ENCODE results near the gene GEMIN4. TPM values are rescaled to one million over a fixed set of nuclear protein-coding genes. Genes with fewer than 3 reads are reported as not detected.

GEMIN4 gene
- total and polyA plus RNA-seq, 4 donors, result 2.8 to 7.0 (median 5.9) TPM

DNA sequence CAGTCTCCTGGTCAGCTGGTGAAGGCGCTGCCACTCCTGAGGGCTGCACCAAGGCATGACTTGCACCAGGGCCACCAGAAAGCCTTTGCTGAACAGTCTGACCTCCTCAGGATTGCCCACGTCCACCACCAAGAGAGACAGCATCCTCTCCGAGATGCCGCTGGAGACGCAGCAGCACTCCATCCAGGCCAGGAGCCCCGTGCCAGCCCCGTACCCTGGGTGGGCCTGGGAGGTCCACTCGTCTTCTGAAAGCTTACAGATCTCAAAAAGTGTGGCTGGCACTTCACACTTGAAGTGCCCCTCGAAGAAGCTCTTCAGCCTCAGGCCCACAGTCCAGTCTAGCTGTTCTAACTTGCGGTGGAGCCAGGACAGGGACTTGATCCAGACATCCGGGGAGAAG lies 6.7 kb downstream of the GEMIN4 start:
- no peak for DNase-seq (ENCODE audit: low spot score)
- WGBS, result 96% methylated on average over 11 of the region's 11 CpGs
- Histone ChIP-seq H3K27ac (ENCODE audit: low read depth in 1 of 2, low read length in 2 of 2) (no peak overlapping the region), H3K9ac (ENCODE audit: low read depth in 1 of 2, low read length in 2 of 2) (no peak overlapping the region), H3K27me3 (ENCODE audit: control insufficient read depth in 4 of 4, insufficient read depth in 4 of 4, low read length in 3 of 4) (no peaks in the 10 kb centered on the region), H3K9me3 (ENCODE audit: control insufficient read depth in 4 of 4, low read length in 3 of 4) (no peaks in the 10 kb centered on the region), H3K4me3 (ENCODE audit: low read depth in 1 of 3, low read length in 3 of 3) (no peak overlapping the region), H3K36me3 (ENCODE audit: control insufficient read depth in 4 of 4, insufficient read depth in 3 of 4, low read depth in 1 of 4, low read length in 3 of 4) (peaks cover 3 to 43% (median 21%) of the 10 kb centered on the region in 4 donors), H3K4me1 (ENCODE audit: control insufficient read depth in 4 of 4, insufficient read depth in 4 of 4, low read length in 3 of 4) (peaks cover 0 to under 1% (median 0%) of the 10 kb centered on the region in 4 donors)
- TF ChIP-seq YY1 (IDR thresholded peaks at IDR 0.05) (no peak), HNF4G (IDR thresholded peaks at IDR 0.05) (no peak), JUND (IDR thresholded peaks at IDR 0.05) (no peak), NR2F2 (IDR thresholded peaks at IDR 0.05) (no peak), EGR1 (IDR thresholded peaks at IDR 0.05; ENCODE audit: low read depth in 2 of 2) (no peak), SP1 (IDR thresholded peaks at IDR 0.05) (no peak), FOXA1 (IDR thresholded peaks at IDR 0.05) (no peak), FOXA2 (IDR thresholded peaks at IDR 0.05) (no peak), RXRA (IDR thresholded peaks at IDR 0.05) (no peak), HNF4A (conservative IDR thresholded peaks at IDR 0.05) (no peak), TAF1 (conservative IDR thresholded peaks at IDR 0.05) (no peak), GABPA (IDR thresholded peaks at IDR 0.05 in 1 of 2, conservative IDR thresholded peaks at IDR 0.05 in 1 of 2) (no peak), RAD21 (IDR thresholded peaks at IDR 0.05) (no peak)
- TF ChIP-seq, protein P1, sequence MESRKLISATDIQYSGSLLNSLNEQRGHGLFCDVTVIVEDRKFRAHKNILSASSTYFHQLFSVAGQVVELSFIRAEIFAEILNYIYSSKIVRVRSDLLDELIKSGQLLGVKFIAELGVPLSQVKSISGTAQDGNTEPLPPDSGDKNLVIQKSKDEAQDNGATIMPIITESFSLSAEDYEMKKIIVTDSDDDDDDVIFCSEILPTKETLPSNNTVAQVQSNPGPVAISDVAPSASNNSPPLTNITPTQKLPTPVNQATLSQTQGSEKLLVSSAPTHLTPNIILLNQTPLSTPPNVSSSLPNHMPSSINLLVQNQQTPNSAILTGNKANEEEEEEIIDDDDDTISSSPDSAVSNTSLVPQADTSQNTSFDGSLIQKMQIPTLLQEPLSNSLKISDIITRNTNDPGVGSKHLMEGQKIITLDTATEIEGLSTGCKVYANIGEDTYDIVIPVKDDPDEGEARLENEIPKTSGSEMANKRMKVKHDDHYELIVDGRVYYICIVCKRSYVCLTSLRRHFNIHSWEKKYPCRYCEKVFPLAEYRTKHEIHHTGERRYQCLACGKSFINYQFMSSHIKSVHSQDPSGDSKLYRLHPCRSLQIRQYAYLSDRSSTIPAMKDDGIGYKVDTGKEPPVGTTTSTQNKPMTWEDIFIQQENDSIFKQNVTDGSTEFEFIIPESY (IDR thresholded peaks at IDR 0.05), result no peak
- TF ChIP-seq, protein P2, sequence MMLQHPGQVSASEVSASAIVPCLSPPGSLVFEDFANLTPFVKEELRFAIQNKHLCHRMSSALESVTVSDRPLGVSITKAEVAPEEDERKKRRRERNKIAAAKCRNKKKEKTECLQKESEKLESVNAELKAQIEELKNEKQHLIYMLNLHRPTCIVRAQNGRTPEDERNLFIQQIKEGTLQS (IDR thresholded peaks at IDR 0.05), result no peak
- TF ChIP-seq, protein P3, sequence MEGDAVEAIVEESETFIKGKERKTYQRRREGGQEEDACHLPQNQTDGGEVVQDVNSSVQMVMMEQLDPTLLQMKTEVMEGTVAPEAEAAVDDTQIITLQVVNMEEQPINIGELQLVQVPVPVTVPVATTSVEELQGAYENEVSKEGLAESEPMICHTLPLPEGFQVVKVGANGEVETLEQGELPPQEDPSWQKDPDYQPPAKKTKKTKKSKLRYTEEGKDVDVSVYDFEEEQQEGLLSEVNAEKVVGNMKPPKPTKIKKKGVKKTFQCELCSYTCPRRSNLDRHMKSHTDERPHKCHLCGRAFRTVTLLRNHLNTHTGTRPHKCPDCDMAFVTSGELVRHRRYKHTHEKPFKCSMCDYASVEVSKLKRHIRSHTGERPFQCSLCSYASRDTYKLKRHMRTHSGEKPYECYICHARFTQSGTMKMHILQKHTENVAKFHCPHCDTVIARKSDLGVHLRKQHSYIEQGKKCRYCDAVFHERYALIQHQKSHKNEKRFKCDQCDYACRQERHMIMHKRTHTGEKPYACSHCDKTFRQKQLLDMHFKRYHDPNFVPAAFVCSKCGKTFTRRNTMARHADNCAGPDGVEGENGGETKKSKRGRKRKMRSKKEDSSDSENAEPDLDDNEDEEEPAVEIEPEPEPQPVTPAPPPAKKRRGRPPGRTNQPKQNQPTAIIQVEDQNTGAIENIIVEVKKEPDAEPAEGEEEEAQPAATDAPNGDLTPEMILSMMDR (IDR thresholded peaks at IDR 0.05; ENCODE audit: low read depth, low read length, missing input control), result no peak
- TF ChIP-seq, protein P4, sequence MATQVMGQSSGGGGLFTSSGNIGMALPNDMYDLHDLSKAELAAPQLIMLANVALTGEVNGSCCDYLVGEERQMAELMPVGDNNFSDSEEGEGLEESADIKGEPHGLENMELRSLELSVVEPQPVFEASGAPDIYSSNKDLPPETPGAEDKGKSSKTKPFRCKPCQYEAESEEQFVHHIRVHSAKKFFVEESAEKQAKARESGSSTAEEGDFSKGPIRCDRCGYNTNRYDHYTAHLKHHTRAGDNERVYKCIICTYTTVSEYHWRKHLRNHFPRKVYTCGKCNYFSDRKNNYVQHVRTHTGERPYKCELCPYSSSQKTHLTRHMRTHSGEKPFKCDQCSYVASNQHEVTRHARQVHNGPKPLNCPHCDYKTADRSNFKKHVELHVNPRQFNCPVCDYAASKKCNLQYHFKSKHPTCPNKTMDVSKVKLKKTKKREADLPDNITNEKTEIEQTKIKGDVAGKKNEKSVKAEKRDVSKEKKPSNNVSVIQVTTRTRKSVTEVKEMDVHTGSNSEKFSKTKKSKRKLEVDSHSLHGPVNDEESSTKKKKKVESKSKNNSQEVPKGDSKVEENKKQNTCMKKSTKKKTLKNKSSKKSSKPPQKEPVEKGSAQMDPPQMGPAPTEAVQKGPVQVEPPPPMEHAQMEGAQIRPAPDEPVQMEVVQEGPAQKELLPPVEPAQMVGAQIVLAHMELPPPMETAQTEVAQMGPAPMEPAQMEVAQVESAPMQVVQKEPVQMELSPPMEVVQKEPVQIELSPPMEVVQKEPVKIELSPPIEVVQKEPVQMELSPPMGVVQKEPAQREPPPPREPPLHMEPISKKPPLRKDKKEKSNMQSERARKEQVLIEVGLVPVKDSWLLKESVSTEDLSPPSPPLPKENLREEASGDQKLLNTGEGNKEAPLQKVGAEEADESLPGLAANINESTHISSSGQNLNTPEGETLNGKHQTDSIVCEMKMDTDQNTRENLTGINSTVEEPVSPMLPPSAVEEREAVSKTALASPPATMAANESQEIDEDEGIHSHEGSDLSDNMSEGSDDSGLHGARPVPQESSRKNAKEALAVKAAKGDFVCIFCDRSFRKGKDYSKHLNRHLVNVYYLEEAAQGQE (IDR thresholded peaks at IDR 0.05), result no peak

DNA sequence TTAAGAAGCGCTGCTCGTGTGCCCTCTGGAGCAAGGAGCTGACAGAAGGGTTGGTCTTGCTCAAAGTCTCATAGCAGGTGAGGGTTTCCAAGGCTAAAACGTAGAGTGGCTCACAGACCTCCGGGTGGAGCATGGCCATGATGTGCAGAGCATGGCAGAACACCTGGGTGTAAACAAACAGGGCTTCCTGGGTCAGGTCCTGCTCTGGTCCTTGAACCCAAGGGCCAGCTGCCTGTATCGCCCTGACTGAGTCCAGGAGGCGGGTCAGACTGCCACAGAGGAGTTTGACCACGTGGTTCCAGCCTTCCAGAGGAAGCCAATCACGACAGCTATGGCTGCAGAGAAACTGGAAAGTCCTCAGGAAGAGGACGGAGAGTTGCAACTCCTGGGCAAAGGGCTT lies 7.1 kb downstream of the GEMIN4 start:
- H3K27me3 ChIP-seq (ENCODE audit: control insufficient read depth in 4 of 4, insufficient read depth in 4 of 4, low read length in 3 of 4), result no peaks in the 10 kb centered on the region
- no peak overlapping the region for H3K27ac ChIP-seq (ENCODE audit: low read depth in 1 of 2, low read length in 2 of 2)
- no peak for DNase-seq (ENCODE audit: low spot score)
- 74% methylated on average over 9 of the region's 9 CpGs for WGBS
- H3K4me3 ChIP-seq (ENCODE audit: low read depth in 1 of 3, low read length in 3 of 3), result no peak overlapping the region
- no peaks in the 10 kb centered on the region for H3K9me3 ChIP-seq (ENCODE audit: control insufficient read depth in 4 of 4, low read length in 3 of 4)
- H3K4me1 ChIP-seq (ENCODE audit: control insufficient read depth in 4 of 4, insufficient read depth in 4 of 4, low read length in 3 of 4), result no peaks in the 10 kb centered on the region
- H3K9ac ChIP-seq (ENCODE audit: low read depth in 1 of 2, low read length in 2 of 2), result no peak overlapping the region
- H3K36me3 ChIP-seq (ENCODE audit: control insufficient read depth in 4 of 4, insufficient read depth in 3 of 4, low read depth in 1 of 4, low read length in 3 of 4), result peaks cover 3 to 45% (median 21%) of the 10 kb centered on the region in 4 donors
- TF ChIP-seq JUND (IDR thresholded peaks at IDR 0.05) (no peak), FOXA2 (IDR thresholded peaks at IDR 0.05) (no peak), EGR1 (IDR thresholded peaks at IDR 0.05; ENCODE audit: low read depth in 2 of 2) (no peak), RXRA (IDR thresholded peaks at IDR 0.05) (no peak), RAD21 (IDR thresholded peaks at IDR 0.05) (no peak), NR2F2 (IDR thresholded peaks at IDR 0.05) (no peak), FOXA1 (IDR thresholded peaks at IDR 0.05) (no peak), SP1 (IDR thresholded peaks at IDR 0.05) (no peak)
- TF ChIP-seq, protein P2 (IDR thresholded peaks at IDR 0.05), result no peak
- TF ChIP-seq, protein P5, sequence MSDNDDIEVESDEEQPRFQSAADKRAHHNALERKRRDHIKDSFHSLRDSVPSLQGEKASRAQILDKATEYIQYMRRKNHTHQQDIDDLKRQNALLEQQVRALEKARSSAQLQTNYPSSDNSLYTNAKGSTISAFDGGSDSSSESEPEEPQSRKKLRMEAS (IDR thresholded peaks at IDR 0.05), result no peak
- TF ChIP-seq, protein P4 (IDR thresholded peaks at IDR 0.05), result no peak
